NCI-H460 (cell line): ENCODE results near the gene GRHL3. TPM values are rescaled to one million over a fixed set of nuclear protein-coding genes. Genes with fewer than 3 reads are reported as not detected.

ENCODE experiments used
- DNase-seq: peaks from one replicate; pipeline ENCODE4 v3.0.0-alpha.2; 2016; ENCODE audit warnings: low read depth; ENCODE audit errors: extremely low read depth
- total RNA-seq: library from RNA; depleted of rRNA; stranded (reverse); fragments of >200 nt; shearing (Covaris generic); gene quantifications from 2 replicates; pipeline ENCODE4 v1.2.3, GENCODE V29; 2014

Gene GRHL3
- total RNA-seq, 1 experiment from 2014 or later, result 3.1 TPM

- no peak for DNase-seq
Measured at GRCh38 chr1:24366707-24367106, 47.5 kb downstream of the GRHL3 start.

DNA sequence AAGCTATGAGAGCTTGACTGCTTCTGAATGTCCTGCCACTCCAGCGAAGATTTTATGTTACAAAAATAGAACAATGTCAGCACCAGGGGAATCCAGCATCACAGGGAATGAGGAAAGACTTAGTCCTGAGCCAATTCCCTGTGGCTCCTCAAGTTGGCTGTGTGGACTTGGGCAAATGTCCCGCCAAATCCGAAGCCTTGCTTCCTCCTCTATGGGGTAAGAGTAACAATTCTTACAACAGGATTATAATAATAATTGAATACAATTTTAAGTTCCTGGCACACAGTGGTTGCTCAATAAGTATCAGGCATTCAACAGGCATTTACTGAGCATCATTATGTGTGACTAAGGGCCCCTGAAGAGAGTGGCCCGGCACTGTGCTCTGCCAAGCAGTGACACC, 50.0 kb downstream of the GRHL3 start:
- no peak for DNase-seq

DNA sequence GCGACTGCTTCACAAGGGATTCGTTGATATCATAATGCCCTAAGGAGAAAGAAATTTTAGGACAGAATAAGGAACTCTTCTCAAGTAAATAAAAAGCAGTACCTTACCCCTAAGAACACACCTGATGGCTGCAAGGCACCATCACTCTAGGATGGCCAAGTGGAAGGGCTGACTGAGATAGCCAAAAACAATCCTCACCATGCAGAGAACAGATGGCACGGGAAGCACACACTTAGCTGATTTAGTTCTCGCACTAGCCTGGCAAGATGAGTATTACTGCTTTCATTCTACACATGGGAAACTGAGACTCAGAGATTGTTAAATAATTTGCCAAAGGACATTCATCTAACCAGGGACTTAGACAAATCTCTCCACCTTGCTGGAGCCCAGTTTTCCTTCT, 50.6 kb downstream of the GRHL3 start:
- no peak for DNase-seq

DNA sequence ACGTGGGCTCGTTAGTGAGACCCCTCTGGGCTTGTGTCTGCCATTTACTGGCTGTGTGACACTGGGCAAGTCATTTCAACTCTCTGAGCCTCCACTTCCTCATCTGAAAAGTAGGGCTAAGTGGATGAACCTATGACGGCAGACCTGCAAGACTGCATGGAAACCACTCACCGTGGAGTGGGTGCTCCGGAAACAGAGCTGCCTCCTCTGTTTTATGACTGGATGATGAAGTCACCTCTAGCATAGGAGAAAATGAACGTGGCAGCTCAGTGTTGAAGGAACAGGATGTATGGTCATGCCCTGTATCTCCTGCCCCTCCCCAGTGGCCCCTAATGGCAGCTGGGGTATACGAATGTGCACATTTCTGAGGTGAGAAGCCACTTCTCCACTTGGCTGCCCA, 53.9 kb downstream of the GRHL3 start:
- no peak for DNase-seq

DNA sequence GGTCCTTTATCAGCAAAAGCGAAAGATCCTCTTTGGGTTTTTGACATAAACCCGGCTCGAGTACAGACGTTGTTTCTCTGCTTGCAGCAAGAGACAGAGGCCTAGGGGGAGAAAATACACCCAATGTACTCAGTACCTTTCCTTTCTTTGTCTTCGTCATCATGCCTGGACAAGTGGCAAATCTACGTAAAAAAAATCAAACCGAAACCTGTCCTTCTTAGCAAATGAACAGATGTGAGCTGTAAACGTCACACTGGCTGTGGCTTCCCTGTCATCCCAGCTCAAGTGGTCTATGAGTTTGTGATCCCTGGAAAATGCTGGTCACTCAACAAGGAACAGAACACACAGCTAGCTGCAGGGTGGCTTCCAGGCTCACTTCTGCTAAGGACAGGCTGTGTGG, 54.6 kb downstream of the GRHL3 start:
- DNase-seq, result no peak

DNA sequence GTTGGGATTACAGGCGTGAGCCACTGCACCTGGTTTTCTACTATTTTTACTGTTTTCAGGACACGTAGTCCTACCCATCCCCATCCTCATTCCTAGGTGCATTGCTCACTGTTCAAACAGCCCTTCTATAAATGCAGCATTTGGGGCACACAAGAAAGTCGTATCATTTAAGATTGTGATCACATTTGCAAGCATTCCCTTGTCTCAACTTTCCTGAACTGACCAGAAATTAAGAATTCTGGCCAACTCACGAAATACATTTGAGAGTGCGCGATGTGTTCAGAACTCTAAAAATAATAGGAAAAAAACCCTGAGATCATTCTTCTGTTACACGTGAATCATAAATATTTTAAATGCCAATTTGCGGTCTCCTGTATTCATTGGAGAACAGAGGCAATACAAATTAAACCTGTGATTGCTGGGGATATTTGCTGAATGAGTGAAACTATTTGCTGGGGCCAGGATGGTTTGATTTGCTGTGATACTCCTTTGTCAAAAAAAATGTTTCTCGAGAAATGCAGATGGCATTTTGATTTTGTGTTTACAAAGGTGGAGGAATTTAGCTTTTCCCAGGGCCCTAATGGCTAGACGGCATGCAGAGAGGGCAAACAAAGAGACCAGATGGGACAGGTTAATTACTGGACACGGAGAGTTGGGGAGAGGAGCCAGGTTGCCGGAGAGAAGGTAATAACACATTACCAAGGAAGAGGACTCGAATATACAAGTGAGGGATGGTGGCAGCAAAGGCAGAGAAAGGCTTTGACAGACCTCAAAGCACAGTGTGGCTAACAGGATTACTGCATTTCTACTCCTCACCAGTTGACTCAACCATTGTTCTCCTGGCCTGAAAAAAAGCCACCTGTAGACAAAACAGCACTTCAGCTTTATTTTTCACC, 56.0 kb downstream of the GRHL3 start:
- DNase-seq, result no peak

DNA sequence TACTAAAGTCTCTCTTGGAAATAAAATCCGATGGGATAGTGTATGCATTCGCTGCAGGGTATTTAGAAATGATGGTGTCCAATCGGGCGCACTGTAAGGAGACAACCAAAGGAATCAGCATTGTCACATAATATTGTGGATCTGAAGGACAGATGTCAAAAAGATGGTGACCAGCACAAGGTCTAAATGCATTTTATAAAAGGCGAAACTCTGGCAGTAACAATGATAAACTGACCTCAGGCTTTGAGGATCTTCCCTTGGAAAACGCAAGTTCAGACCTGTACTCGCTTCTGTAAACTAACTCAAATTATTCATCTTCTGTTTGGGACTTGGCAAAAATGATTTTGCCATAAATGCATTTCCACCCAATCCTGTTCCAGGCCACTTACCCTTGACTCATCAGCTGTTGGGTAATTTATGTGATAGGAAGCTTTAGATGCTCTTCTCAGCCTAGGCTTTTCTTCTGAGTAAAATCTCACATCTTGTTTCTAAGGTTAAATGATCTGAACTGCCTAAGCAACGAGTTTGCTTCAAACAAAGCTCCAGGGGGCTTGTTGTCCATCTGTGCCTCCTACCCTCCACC, 60.7 kb downstream of the GRHL3 start:
- DNase-seq, result no peak

- DNase-seq, result no peak
Measured at GRCh38 chr1:24380508-24380907, 61.4 kb downstream of the GRHL3 start.

DNA sequence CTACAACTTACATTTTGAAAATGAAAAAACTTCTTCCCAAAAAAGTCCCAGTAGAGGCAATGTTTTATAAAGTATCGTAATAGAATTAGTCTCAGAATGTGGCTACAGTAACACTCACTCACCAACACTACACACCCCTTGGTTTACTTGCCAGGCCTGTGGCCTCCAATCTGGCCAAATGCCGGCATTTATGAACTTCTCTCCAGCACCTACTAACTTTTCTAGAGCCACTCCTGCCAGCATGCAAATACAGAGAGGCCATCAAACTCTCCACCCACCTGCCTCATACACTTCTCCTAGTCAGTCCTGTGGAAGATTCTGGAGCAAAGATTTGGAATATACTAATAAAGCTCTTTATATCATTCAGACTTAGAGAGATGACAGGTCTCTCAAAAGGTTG, 62.1 kb downstream of the GRHL3 start:
- no peak for DNase-seq

- no peak for DNase-seq
Measured at GRCh38 chr1:24382165-24382577, 63.0 kb downstream of the GRHL3 start.

DNA sequence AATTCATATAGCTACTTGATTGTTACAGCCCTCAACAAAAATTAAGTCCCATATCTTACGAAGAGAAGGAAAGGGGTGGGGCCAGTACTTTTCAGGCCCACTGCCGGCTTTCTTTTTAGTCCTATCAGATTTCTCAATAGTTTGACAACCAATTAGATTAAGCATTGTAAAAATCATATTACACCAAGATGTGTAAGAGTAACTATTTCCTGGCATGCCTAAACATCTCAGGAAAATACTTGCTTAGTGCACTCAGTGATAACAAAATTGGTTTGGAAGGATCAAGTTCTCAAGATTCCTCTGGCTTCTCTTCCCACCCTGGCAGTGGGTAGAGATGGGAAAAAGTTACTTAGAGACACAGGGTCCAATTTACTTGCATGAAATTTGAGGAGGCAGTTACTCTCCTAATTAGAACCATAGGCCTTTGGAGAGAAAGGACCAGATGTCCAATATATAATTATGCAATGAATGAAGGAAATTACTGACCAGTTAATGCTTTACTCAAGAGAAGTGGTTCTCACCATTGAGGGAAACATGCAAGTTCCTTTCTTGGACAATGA, 64.3 kb downstream of the GRHL3 start:
- no peak for DNase-seq

GRCh38 chr1:24384251-24385090, 65.3 kb downstream of the GRHL3 start:
- DNase-seq, result peak; percentile 35

DNA sequence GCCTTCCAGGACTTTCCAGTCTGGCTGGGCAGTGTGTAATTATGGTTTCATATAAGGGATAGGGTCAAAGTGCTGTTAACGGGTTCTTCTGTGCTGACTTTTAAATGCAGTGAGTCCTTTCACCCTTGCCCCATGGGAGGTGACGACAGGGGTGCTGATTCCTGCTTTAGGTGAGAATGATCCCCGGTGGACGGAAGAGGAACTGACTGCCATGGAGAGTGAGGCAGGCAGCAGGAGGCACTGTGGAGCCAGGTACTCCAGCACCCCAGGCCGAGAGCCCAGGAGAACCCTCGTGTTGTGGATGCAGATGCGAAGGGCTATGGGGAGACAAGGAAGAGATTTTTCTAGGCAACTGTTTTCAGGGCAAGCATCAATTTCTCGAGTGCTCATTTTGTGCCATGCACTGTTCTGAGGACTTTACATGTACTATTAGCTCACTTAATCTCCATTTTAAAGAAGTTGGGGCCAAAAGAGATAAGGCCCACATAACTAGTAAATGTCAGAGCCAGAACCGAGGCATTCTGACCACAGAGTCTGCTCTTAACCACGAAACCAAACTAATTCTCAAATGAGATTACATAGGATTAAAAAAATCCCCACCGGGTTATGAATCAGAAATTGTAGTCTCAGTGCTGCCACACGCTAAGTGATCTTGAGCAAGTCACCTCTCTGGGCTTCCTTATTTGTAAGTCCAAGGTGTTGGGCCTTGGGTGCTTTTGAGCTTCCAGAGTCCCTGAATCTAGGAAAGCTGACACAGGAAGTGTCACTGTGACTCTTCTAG, 66.2 kb downstream of the GRHL3 start:
- no peak for DNase-seq

DNA sequence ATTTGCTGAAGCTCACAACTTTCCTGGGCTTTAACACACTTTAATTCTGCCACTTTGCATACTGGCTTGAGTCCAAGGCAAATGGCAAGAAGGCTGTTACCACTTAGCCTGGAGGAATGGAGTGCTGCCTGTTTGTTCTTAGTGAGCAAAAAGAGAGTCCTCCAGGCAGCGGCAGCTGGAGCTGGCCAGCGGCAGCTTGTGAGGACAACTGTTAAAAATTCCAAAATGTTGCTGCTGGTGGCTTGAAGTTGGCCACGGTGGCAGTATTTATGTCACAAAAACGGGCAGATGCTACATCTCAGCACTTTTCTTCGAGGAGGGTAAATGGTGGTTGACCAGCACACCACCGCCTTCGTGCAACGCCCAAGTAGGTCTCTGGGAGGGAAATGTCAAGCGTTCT, 67.1 kb downstream of the GRHL3 start:
- no peak for DNase-seq

DNA sequence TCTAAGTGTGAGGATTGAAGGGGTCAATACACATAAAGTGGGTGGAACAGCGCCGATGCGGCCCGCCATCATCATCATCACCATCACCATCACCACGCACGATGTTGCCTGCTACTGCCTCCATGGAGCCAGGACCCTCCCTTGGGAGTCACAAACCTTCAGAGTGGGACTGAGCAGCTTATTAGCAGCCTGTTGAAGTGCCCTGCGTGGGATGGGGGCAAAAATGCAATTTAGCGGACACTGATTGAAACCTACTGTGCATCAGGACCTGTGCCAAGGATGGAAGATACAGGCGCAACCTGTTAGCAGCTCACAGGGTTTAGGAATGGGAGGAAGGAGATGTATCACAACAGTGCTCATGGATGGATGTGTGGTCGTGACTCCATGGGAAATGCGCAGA, 67.8 kb downstream of the GRHL3 start:
- no peak for DNase-seq

DNA sequence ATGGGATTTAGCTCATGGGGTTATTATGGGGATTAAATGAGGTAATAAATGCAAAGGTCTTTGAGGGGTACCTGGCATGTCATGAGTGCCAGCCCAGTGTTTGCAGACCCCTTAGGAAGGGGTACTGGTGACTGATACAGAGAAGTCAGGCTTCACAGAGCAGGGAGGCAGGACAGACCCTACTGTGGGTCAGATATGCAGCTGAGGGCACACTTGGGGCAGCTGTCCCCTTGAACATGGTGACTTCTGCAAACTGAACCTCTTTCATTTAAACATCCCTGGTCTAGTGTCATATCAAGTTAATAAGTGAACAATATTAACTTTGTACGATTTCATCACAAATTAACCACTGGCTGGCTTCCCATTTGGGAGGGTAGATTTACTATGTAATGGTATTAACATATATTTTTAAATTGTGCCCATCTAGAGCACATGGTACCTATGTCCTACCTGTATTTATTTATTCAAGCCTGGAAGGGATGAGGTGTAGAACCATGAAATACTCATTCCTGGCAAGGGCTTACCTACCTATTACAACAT, 68.5 kb downstream of the GRHL3 start:
- no peak for DNase-seq

- no peak for DNase-seq
Measured at GRCh38 chr1:24388331-24388885, 69.3 kb downstream of the GRHL3 start.

DNA sequence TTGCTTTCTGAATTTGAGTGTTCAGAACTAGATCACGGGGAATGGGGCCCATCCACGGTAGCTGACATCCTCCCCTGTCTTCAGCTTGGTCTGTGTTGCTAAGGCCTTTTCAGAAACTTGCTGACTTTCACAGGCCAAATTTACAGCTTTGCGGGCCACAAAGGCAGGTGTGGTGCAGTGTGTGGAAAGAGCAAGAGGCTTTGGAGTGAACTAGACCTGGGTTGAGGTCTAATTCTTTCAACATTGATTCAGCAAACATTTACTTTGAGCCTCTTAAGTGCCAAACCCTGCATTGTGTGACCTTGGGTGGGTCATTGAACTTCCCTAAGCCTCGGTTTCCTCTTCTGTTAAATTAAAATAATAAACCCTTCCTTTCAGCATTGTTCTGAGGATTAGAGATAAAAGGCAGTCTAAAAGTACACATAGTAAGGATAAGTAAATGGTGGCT, 70.1 kb downstream of the GRHL3 start:
- no peak for DNase-seq

DNA sequence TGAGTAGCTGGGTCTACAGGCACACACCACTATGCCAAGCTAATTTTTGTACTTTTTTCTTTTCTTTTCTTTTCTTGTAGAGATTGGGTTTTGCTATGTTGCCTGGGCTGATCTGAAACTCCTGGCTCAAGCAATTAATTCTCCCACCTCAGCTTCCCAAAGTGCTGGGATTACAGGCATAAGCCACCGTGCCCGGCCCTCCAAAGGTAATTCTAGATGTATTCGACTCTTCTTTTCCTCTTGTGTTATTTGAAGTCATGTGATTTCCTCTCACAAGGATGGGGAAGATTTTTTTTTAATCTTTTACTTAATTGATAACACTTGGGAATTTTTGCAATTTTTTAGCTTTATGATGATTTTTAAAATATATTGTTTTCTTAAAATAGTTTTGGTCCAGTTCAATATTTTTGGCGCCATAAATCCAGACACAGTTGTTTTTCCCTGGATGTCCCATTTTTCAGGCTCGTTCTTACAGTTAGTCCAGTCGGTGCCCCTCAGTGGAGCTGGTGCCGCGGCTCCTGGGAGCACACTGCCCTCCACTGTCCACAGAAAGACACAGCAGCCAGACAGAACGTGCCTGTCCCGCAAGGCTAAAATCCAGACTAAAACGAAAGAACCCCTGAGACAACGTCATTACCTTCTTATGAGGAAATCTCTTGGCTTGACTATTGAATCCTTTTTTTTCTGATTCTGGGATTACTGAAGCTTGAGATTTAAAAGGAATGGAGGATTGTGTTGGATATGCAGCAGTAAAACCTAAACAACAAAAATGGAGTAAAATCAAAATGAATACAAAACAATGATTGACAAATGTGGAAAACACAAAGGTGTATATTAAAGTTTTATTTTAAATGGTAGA, 72.0 kb downstream of the GRHL3 start:
- peak; percentile 82 for DNase-seq
